Measurements from ENCODE around the gene ZC3H18.

ZC3H18 gene

DNA sequence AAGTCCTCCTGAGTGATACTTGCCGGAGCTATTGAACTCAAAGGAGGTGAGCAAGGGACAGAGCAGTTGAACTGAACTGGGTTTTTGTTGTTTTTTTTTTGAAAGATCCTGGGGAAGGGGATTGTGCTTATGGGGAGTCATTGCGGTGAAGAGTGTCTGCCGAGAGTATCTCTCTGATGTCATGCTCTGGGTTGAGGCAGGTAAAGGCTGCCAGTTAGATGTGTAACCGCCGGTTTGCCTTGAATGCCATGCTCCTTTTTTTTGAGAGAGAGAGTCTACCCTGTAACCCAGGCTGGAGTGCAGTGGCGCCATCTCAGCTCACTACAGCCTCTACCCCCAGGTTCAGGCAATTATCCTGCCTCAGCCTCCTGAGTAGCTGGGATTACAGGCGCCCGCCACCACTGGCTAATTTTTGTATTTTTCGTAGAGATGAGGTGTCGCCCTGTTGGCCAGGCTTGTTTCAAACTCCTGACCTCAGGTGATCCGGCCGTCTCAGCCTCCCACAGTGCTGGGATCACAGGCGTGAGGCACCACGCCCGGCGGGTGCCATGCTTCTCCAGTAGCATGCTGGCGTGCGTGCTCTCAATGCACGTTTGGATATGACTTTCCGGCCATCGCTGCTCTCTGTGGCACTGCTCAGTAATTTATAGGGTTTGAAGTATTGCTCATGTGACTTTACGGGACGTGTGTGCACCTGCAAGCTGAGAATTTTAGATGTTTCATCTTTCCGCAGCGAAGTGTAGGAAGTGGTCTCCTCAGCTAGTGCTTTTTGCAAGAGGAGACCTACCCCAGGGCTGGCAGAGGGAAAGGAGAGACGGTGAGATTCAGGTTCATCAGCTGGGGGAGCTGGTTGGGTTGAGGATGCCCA lies 8.5 kb downstream of the ZC3H18 start:
- DNase-seq (ENCODE audit: low read depth in 2 of 2, low spot score in 1 of 2): no peak

DNA sequence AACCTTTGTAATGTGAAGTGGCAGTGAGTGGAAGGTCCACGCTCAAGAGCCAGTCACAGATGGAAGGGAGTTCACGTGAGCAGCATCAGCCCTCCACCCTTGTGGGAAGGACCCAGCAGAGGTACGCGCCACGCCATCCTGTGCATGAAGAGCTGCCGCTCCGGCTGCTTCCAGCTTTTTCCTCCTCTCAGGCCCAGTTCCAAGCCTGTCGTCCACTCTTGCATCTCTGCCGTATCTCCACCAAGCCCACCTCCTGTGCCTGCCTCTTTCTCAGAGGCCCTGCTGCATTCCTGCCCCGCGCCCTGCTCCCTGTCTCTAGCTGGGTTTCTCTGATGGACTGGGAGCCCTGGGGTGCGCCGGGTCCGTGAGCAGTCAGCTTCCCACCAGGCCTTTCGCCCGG lies 10.2 kb downstream of the ZC3H18 start:
- DNase-seq (ENCODE audit: low read depth in 2 of 2, low spot score in 1 of 2): no peak

GRCh38 chr16:88581033-88581432 lies 10.8 kb downstream of the ZC3H18 start:
- no peak for DNase-seq (ENCODE audit: low read depth in 2 of 2, low spot score in 1 of 2)

DNA sequence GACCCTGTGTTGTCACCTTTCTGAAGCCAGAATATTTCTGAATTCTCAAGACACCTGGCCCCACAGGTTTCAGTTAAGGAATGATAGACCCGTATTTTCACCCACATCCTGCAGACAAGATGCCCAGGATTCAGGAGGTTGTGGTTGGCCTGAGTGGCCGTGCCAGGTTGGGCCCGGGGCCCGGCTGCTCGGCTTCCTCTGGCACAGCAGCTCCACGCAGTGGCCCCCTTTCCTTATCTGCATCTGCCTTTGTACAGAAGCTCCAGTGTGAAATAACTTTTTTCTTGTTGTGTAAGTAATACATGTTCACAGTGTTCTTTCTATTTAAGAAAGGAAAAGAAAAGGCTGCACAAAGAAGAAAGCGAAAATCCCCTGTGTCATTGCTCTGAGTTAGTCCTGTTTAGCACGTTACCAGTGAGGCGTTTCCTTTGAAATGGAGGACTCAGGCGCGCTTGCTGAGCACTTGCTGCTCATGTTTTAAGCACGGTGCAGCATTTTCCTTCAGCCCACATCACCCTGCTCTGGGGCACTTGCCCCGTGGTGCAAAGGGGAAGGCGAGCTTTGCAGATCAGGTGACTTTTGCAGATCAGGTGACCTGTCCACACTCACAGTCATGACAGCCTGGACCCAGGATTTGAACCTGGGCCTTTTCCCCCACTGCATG lies 12.8 kb downstream of the ZC3H18 start:
- DNase-seq (ENCODE audit: low read depth in 2 of 2, low spot score in 1 of 2): no peak

- DNase-seq (ENCODE audit: low read depth in 2 of 2, low spot score in 1 of 2): no peak
Measured at GRCh38 chr16:88584676-88585075, 14.5 kb downstream of the ZC3H18 start.

DNA sequence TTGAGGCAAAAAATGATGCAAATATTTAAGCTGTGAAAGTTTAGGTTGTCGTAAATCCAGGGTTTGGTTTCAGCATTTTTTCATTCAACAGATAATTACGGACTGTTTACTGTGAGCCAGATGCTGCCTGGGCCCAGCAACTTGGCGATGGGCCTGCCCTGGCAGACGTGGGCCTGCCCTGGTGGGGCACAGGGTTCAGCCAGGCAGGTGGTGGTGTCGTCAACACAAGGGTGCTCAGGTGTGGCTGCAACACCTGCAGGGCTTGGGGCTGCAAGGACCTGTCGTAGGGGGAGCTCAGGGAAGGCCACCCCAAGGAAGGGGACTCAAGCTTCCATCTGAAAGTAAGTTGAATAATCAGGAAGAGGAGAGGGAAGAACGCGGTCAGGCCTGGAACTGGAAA lies 15.1 kb downstream of the ZC3H18 start:
- DNase-seq (ENCODE audit: low read depth in 2 of 2, low spot score in 1 of 2): no peak

DNA sequence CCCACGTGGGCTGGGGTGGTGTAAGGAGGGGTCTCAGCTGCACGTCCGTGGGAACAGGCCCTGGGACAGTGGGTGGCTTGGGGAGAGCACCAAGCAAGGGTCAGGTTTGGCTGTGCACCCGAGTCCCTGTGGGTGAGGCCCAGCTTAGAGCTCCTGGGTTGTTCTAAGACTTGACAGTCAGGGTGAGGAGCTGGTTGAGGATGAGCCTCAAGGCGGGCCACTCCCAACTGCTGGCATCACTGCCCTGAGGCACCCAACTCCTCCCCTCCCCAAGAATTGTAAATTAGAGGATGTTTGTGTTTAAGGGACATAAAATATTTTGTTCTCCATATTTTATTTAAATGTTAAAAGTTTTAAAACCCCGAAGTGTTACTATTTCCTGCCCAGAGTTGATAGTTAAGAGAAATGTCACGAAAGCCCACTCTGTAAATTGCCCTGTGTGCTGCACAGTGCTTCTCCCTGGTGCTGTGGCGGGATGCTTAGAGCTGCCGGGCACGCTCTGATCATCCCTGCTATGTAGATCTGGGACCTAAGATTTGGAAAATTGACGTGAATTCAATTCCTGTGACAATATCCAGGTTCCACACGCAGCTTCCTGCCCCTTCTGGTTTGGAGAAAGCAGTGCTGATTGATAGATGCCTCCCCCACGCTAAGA lies 15.9 kb downstream of the ZC3H18 start:
- DNase-seq (ENCODE audit: low read depth in 2 of 2, low spot score in 1 of 2): no peak

DNA sequence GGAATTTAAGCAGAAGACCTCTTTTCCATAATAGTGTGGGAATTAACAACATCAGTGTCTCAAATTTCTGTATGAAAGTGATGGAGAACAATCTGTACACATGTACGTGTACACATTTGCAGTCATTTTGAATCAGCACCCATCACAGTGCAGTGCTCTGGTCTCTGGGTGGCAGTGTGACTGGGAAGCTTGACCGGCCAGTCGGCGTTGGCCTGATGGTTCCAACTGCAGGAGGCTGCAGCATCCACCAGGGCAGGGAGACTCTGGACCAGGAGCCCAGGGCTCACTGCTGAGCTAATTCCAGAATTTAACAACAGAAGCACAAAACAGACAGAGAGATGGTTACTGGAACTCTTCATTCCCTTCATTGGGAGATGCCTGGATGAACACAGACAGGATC lies 17.9 kb downstream of the ZC3H18 start:
- DNase-seq (ENCODE audit: low read depth in 2 of 2, low spot score in 1 of 2): no peak

GRCh38 chr16:88588754-88589153 lies 18.6 kb downstream of the ZC3H18 start:
- DNase-seq (ENCODE audit: low read depth in 2 of 2, low spot score in 1 of 2): no peak

DNA sequence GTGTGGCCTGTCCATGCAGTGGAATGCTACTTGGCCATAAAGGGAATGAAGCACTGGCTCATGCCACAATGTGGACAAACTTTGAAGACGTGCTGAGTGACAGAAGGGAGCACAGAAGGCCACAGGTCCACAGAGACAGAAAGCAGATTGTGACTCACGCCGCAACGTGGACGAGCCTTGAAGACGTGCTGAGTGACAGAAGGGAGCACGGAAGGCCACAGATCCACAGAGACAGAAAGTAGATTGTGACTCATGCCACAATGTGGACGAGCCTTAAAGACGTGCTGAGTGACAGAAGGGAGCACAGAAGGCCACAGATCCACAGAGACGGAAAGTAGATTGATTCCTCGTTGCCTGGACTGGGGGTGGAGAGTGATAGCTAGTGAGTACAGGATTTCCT lies 19.2 kb downstream of the ZC3H18 start:
- DNase-seq (ENCODE audit: low read depth in 2 of 2, low spot score in 1 of 2): no peak

- DNase-seq (ENCODE audit: low read depth in 2 of 2, low spot score in 1 of 2): no peak
Measured at GRCh38 chr16:88591577-88592021, 21.4 kb downstream of the ZC3H18 start.

GRCh38 chr16:88593061-88593460 lies 22.9 kb downstream of the ZC3H18 start:
- DNase-seq (ENCODE audit: low read depth in 2 of 2, low spot score in 1 of 2): no peak

DNA sequence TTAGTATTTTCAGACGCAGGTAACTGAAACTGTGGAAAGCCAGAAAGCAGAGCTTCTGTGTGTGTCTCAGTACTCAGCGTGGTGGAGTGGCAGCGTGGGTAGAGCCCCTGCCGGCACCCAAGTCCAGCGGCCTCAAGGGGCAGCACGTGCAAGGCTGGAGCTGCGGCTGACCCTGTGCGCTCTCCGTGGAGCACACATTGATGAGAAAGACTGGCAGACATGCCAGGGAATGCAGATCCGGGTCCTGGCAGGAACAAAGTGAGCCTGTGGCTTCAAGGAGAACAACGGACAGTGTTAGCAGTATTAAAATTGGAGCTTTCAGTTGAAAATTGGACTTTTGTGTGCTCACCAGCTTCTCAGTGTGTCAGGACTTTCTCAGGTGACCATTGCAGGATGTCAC lies 23.3 kb downstream of the ZC3H18 start:
- DNase-seq (ENCODE audit: low read depth in 2 of 2, low spot score in 1 of 2): no peak

DNA sequence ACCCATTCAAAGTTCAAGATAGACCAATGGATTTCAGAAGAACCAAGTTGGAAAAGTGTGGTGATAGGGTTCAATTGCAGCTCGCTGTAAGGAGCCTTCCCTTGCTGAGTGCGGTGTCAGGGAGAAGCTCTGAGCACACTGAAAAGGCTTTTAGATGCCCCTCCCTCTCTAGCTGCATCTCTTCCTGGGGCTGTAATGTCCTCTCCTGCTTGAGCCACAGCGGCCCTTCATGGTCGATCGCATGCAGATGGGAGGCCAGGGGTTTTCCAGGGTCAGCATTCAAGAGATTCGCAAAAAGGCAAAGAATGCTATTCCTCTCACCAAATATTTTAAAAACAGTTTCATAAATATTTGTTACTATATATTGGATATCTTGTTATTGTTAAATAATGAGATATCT lies 23.7 kb downstream of the ZC3H18 start:
- no peak for DNase-seq (ENCODE audit: low read depth in 2 of 2, low spot score in 1 of 2)

- DNase-seq (ENCODE audit: low read depth in 2 of 2, low spot score in 1 of 2): no peak
Measured at GRCh38 chr16:88595101-88595500, 24.9 kb downstream of the ZC3H18 start.

DNA sequence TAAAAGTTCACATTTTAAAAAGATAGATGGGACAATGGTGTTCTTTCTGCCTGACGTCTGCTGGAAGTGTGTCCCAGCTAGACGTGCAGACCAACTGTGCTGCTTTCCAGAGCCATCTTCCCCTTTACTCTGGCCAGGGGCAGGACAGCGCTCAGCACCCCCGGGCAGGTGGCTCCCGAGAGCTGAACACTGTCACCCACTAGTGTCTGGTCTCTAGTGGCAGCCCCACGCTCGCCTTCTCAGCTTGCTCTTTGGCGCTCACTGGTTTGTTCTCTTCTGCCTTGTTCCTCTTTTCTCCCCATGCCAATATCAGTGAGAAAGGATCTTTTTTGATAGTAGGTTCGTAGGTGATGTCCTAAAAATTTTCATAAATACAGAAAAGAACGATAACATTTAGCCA lies 25.7 kb downstream of the ZC3H18 start:
- no peak for DNase-seq (ENCODE audit: low read depth in 2 of 2, low spot score in 1 of 2)

DNA sequence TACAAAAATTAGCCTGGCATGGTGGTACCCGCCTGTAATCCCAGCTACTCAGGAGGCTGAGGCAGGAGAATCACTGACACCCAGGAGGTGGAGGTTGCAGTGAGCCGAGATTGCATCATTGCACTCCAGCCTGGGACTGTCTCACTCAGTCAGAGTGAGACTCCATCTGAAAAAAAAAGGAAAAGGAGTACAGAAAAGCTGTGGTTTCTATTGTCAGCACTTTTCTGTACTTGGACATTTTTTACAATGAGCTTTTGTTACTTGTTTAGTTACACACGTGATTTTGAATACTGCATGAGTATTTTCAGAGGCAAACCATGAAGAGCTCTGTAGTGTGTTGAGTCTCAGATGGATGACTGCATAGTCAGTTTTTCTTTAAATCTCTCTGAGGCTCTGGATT lies 26.3 kb downstream of the ZC3H18 start:
- DNase-seq (ENCODE audit: low read depth in 2 of 2, low spot score in 1 of 2): no peak

GRCh38 chr16:88597856-88598491 lies 27.8 kb downstream of the ZC3H18 start:
- DNase-seq (ENCODE audit: low read depth in 2 of 2, low spot score in 1 of 2): no peak

DNA sequence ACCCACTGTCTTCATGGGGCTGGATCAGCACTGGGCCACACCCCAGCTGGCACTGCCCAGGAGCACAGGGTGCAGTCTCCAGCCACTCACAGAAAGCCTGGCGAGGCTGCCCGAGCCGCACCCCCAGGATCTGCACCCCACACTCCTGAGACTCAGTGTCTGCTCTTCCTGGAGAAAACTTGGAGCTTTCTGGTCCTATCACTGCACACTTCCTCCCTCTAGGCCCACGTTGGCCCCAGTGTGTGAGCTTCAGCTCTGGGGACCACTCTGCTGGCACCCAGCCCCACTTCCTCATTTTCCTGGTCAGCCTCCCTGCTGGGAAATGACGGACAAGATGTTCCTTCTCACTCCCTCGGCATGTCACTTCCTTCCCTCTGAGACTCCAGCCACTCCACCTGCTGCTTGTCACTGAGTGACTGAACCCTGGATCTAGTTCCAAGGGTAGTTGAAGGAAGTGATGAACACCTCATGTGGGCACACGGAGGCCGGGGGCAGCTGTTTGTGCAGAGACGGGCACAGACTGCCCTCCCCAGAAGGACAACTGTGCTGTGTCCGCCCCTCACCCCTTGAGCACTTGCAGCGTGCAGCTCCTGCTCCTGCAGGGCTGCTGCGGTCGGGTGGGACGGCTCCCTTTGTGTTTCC lies 29.0 kb downstream of the ZC3H18 start:
- no peak for DNase-seq (ENCODE audit: low read depth in 2 of 2, low spot score in 1 of 2)

- no peak for DNase-seq (ENCODE audit: low read depth in 2 of 2, low spot score in 1 of 2)
Measured at GRCh38 chr16:88599825-88600538, 29.8 kb downstream of the ZC3H18 start.

DNA sequence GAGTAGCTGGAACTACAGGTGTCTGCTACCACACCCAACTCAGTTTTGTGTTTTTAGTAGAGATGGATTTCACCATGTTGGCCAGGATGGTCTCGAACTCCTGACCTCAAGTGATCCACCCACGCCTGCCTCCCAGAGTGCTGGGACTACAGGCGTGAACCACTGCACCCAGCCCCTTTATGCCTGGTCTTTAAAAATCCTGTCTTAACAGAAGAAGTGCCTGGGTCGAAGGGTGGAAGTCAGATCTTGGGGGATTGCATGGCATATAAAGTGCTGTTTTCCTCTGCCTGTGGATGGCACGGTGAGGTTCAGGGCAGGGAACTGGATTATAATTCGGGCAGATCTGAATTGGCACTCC lies 30.3 kb downstream of the ZC3H18 start:
- no peak for DNase-seq (ENCODE audit: low read depth in 2 of 2, low spot score in 1 of 2)

Data from stimulated activated CD8-positive, alpha-beta memory T cell treated with anti-CD3 and anti-CD28 coated beads, Interleukin-4, amount 100 ng/mL, for 1 hour (primary cell).